ENCODE results near the gene TREH.
A peak's percentile ranks its signal among the peaks of the same experiment; 100 is the strongest.

TREH gene

DNA sequence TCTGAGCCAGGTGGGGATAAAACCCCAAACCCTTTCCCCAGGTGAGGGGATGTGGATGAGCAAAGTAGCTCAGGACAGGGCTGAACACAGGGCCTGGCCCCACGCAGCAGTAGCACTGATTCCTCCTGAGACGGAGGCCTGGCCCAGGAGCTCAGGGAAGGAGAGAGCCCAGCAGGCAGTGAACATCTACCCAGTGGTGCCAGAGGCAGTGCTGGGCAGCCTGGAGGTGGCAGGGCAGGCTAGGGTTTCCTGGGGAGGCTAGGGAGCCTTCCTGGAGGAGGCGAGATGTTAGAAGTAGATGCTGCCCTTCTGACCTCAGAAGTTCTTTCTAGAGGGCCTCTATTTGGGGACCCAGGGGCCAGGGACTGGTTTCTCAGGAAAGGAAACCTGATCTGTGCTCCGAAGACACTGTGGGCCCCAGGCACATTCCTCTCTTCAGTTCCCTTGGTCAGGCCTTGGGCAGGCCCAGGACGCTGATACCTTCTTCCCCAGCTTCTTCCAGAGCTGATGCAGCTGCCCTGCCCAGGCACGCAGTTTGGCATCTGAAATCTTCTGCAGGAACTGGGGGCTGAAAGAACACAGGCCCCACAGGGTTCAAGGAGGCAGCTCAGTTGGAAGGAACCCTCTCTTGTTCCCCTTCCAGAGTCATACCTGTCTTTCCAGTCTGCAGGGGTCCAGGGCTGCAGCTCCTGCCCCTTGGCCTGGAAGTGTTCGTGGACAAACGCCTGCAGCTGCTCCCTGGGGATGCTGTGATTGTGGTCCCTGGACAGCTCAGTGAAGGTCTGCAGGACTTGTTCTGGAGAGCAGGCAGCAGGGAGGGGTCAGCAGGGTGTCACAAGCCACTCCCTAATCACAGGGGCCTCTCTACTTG lies 16.8 kb downstream of the TREH start:
- Mint-ChIP-seq H3K36me3 (no peaks in the 10 kb centered on the region), H3K27ac (no peak overlapping the region), H3K9me3 (no peaks in the 10 kb centered on the region), H3K4me3 (no peak overlapping the region), H3K4me1 (peaks cover 9% of the 10 kb centered on the region)
- DNase-seq (ENCODE audit: low spot score in 2 of 2) = no peak
- ATAC-seq = no peak

DNA sequence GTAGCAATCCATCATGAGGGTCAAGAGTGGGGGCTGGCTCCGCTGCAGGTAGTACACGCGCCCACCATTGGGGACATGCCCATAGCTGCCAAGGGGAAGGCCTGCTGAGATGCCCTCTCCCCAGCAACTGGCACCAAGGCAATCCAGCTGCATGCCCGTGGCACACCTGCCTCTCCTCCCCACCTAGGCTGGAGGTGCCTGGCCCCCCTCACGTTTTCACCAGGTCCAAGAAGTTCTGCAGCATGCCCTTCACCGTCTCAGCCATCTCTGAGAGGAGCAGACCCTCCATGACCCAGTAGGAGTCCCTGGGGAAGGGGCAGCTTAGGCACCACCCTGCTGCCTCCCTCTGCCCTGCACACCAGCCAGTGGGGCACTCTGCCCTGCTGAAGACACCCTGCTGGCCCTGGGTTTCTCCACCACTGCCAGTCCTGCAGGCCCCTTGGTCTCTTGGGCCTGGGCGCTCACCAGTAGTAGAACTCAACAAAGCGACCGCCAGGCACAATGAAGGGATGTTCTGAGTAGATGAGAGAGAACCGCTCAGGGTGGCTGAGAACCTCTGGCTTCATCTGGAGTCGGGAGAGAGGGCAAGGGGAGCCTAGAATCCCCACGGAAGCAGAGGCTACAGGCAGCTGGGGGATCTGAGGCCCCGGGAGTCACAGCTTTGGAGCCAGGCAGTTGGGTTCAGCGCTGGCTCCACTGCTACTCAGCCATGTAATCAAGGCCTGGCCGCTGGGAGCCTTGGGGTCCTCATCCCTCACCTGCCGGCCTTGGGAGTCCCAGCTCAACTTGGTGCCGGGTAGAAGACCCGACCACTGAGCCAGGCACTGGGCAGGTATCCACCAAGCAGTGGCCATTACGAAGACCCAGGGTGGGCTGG lies 17.8 kb downstream of the TREH start:
- no peak for DNase-seq (ENCODE audit: low spot score in 2 of 2)
- no peak overlapping the region for H3K4me3 Mint-ChIP-seq

DNA sequence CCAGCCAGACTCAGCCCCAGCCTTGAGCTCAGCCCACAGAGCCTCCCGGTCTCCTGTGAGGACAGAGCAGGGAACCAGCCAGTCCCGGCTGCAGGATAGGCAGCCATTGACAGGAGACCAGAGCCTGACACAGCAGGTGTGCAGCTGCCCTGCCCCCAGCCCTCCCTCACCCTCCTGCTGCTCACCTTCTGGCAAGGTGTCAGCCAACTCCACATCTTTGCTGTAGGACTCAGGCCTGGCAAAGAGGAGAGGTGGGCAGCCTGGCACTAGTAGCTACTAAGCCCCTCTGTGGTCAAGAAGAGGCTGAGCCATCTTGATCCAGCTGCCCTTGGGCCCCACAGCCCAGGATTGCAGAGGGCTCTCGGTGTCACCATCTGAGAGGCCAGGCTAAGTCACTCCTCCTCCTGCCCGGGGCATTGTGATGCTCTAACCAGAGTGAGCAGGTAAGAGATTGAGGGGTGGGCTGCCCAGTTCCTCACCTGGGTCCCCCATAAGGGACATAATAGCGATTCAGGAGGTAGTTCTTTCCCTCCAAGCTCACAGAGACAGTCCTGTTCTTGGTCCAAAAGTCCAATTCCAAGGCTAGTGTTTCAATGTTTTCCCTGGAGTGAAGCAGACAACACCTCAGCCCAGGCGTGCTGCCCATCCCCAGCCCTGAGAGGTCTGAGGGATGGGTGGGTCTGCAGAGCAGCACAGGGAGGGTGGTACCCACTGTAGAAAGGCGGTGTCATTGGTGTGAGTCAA lies 18.6 kb downstream of the TREH start:
- DNase-seq (ENCODE audit: low spot score in 2 of 2) (no peak), ATAC-seq (no peak)
- Mint-ChIP-seq H3K27ac (no peak overlapping the region), H3K4me3 (no peak overlapping the region), H3K36me3 (no peaks in the 10 kb centered on the region), H3K4me1 (peaks cover 9% of the 10 kb centered on the region), H3K9me3 (no peaks in the 10 kb centered on the region)

More for the DNA sequence above, 17.8 kb downstream of the TREH start:
- Mint-ChIP-seq H3K4me1 (peaks cover 9% of the 10 kb centered on the region), H3K27ac (no peak overlapping the region), H3K9me3 (no peaks in the 10 kb centered on the region), H3K36me3 (no peaks in the 10 kb centered on the region)
- no peak for ATAC-seq

DNA sequence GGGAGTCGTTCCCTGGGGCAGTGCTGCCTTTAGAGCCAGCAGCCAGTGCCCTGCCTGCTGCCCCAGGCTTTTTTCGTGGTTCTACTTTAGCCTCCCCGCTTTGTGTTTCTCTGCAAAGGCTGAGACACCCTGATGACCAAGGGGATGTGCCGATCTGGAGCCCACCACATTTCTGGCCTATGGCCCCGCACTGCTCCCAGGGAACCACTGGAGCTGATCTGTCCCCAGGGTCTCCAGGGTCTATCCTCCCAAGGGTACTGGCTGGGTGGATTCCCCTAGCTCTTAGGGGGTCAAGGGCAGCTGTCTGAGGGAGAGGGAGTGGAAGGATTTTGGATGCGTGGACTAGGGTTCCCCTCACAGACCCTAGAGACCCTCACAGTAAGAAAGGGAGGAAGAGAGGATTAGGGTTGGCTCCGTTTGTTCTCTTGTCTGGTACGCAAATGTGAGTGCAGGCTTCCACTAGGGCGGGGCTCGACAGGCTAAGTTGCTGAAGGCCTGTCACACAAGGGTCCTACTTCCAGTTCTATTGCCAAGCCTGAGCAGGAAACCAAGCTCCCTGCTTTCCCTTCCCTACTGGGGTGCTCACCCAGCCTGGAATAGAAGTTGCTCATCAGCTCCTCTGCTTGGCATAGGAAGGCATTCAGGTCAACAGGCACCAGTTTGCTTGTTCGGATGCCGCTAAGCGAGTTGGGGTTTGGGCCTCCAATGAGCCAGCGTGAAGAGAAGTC lies 19.3 kb downstream of the TREH start:
- Mint-ChIP-seq H3K27ac (no peak overlapping the region), H3K36me3 (no peaks in the 10 kb centered on the region), H3K4me1 (peaks cover 9% of the 10 kb centered on the region), H3K9me3 (no peaks in the 10 kb centered on the region), H3K4me3 (no peak overlapping the region)
- ATAC-seq (no peak), DNase-seq (ENCODE audit: low spot score in 2 of 2) (no peak)

DNA sequence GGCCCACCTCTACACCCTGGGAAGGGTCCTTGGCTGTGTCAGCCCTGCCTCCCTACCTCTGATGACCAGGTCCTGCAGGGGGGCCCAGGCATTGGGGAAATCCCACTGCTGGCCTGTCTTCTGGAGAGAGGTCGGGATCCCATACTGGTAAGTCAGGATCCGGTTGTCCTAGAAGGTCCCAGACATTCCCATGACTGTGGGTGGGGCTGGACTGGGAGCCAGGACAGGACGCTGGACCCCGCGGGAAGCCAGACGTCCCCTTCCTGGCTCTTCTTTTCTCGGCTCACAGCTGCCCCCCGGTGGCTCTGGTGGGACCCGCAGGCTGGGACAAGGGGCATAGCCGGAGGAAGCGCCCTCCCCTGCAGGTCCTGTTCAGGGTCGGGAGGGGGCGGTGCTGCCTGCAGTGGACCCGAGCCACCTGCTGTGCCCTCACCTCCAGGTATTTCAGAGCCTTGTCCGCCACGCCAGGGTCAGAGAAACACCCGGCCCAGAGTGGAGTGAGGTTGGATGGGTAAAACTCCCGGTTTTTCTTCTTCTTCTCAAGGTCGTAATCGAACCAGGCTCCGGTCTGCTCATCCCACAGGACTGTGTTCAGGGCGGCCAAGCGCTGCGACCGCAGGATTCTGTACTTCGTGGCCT lies 20.0 kb downstream of the TREH start:
- peak; percentile 91 for ATAC-seq
- no peaks in the 10 kb centered on the region for H3K36me3 Mint-ChIP-seq
- H3K9me3 Mint-ChIP-seq = no peaks in the 10 kb centered on the region
- DNase-seq (ENCODE audit: low spot score in 2 of 2) = peak; percentile 91 to 98
- H3K27ac Mint-ChIP-seq = peak overlapping the region; percentile 48
- peaks cover 9% of the 10 kb centered on the region for H3K4me1 Mint-ChIP-seq
- H3K4me3 Mint-ChIP-seq = no peak overlapping the region

DNA sequence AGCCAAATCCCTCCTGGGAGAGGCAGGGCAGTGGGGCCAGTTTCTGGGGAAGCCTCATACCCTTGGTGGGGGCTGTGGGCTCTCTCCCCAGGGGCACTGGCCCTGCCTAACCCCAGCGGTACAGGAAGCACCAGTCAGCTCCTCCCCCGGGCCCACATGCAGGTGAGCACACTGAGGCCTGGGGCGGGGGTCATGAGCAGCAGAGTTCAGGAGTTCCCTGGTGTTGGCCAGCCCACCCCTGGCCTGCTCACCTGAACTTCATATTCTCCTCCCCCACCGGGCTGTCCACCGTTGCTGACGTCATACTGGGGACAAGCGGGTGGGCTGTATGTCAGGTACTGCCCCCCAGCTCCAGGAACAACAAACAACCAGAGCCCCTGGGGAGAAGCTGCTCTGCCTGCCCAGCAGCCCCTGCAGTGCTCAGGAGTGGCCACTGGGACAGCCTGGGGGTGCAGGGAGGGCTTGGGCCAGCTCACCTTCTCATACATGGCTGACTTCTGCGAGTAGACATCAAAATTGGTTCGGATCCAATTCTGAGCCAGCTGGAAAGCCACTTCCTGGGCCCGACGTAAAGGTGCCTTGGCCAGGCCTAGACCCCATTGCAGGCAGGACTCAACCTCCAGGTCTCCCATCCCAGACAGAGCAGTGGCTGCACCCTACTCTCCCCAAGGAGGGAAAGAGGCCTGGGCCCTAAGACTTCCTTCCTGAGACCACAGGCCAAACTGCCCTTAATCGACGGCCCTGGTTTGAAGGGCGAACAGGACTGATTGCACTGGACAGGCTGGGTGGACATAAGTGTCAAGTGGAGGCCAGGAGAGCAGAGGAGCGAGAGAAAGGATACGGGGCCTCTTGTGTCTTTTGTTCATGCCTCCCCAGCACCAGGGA lies 20.8 kb downstream of the TREH start:
- H3K4me1 Mint-ChIP-seq = peaks cover 9% of the 10 kb centered on the region
- H3K27ac Mint-ChIP-seq = peak overlapping the region; percentile 48
- H3K4me3 Mint-ChIP-seq = no peak overlapping the region
- no peaks in the 10 kb centered on the region for H3K9me3 Mint-ChIP-seq
- DNase-seq (ENCODE audit: low spot score in 2 of 2) (no peak), ATAC-seq (no peak)
- no peaks in the 10 kb centered on the region for H3K36me3 Mint-ChIP-seq

DNA sequence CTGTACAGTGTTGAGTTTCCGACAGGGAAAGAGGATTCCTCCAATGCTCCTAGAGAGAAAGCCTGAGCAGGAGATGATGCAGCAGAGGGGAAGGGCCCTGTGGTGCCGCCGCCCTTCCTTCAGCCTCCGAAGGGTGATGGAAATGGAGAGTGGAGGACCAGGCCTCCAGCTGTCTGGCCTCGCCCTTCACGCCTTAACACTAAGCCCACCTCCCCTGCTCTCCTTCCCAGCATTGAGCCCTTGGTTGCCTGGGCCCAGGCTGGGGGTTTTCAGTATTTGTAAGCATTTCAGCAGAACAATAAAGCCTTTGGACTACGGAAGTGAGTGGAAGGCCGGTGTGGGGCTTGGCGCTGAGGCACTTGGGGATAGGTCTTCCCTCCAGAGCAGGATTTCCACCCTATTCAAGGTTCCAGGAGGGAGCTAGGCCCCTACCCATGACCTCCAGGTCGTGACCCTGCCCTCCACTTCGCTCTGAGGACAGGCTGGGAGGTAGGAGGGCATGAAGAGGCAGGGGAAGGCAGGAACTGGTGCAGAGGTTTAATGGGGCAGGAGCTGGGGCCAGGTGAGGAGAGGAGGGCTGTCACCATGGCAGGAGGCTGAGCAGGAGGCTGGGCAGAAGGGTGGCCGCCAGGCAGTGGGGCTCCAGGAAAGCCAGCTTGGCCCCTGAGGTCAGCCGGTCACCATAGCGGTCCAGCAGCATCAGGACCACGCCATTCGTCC lies 21.6 kb downstream of the TREH start:
- H3K36me3 Mint-ChIP-seq = no peaks in the 10 kb centered on the region
- no peak for ATAC-seq
- no peaks in the 10 kb centered on the region for H3K9me3 Mint-ChIP-seq
- peaks cover 12% of the 10 kb centered on the region for H3K4me1 Mint-ChIP-seq
- H3K27ac Mint-ChIP-seq = peak overlapping the region; percentile 67
- DNase-seq (ENCODE audit: low spot score in 2 of 2) = no peak
- no peak overlapping the region for H3K4me3 Mint-ChIP-seq

DNA sequence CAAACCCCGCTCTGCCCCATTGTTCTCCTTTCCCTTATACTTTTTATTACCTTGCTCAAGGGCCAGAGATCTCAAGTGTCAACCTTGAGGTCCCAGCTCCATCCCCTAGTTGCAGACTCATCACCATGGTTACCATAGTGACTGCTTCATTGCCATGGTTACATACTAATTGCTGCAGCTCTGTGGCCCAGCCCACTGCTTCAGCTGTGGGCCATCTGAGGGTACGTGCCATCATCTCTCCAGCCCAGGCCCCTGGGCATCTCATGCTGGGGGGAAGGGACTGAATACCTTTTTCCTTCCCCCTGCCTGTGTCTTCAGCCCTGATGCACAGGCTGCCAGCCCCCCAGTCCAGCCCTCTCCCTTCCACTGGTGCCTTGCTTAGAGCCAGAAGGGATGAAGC lies 22.2 kb downstream of the TREH start:
- Mint-ChIP-seq H3K4me1 (peaks cover 18% of the 10 kb centered on the region), H3K4me3 (no peak overlapping the region), H3K9me3 (no peaks in the 10 kb centered on the region), H3K36me3 (no peaks in the 10 kb centered on the region), H3K27ac (peak overlapping the region; percentile 67)
- ATAC-seq (no peak), DNase-seq (ENCODE audit: low spot score in 2 of 2) (no peak)

DNA sequence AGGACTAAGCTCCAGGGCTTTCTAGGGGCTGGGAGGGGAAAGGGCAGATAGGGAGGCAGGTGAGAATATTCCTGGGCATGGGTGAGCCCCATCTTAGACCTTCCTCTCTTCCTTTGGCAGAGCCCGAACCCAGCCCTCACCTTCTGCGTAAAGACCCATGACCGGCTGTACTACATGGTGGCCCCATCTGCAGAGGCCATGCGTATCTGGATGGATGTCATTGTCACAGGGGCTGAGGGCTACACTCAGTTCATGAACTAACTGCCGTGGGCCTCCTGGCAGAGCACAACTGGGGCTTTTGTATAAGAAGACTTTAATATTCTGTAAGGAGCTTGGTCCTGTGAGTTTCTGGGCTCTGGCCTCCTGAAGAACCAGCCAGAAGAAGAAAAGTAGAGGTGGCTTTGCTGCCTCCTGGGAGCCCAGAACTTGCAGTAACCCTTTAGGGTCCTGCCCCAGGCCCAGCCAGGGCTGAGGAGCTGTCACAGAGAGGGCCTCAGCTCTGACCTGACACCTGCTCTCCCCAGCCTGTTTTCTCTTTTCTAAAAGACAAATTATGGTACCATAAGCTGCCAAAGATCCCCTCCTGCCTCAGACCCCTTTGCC lies 22.8 kb downstream of the TREH start:
- Mint-ChIP-seq H3K4me3 (no peak overlapping the region), H3K9me3 (no peaks in the 10 kb centered on the region), H3K27ac (peak overlapping the region; percentile 67), H3K36me3 (no peaks in the 10 kb centered on the region), H3K4me1 (peaks cover 19% of the 10 kb centered on the region)
- ATAC-seq = no peak
- DNase-seq (ENCODE audit: low spot score in 2 of 2) = no peak

DNA sequence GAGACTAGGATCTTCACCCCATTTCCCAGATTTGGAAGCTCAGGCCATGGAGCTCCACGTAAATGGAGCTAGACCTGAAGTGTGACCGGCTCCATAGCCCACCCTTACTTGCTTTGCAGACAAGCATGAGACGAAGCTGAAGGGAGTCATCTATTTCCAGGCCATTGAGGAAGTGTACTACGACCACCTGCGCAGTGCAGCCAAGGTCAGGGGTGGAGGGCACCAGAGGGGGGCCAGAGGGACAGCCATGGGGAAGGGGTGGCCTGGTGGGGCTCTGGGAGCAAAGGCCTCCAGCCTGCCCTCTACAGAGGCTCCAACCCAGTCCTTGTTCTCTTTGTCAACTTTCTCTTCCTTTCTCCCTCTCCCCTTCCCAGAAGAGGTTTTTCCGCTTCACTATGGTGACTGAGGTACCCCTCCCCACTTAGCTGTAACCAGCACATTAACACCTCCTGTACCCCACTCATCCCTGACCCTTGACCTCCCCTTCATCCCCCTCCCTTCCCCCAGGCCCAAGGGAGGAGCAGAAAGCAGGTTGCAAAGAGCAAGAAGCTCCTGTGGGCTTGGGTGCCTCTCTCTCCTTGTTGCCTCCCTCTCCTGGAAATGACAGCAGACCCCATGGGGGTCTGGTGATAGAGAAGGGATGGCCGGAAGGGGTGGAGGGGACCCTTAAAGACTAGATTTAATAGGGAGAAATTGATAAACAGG lies 23.8 kb downstream of the TREH start:
- H3K27ac Mint-ChIP-seq = no peak overlapping the region
- no peak overlapping the region for H3K4me3 Mint-ChIP-seq
- no peaks in the 10 kb centered on the region for H3K36me3 Mint-ChIP-seq
- H3K4me1 Mint-ChIP-seq = peaks cover 19% of the 10 kb centered on the region
- no peak for ATAC-seq
- H3K9me3 Mint-ChIP-seq = no peaks in the 10 kb centered on the region
- no peak for DNase-seq (ENCODE audit: low spot score in 2 of 2)

DNA sequence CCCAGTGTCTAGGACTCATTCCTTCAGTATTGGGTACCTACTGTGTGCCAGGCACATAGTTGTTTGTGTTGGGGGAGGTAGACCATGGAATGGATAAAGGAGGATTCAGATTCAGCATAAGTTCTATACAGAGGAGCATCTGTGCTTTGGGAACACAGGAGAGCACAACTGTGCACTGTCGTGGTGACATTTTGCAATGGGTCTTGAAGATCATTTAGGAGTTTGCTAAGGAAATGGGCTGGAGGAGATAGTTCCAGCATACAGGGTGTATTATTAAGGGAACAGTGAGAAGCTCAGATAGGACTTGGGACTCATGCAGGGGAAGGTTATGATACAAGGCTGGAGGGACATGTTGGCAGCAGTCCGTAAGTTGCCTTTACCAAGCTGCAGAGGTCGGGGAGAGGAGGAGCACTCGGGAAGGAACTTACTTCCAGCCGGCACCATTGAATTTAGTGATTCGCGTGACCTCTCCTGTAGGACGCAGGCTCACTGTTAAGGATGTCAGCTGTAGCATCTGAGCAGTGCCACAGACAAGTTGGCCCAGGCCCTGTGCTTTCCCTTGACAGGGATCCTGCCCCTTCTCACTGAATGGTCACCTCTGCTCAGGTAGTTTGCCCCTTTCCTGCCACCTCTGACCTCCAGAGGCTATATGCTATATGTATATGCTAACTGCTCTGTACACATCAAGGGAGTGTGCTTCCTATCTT lies 25.6 kb downstream of the TREH start:
- Mint-ChIP-seq H3K27ac (no peak overlapping the region), H3K36me3 (no peaks in the 10 kb centered on the region), H3K9me3 (no peaks in the 10 kb centered on the region), H3K4me1 (peaks cover 10% of the 10 kb centered on the region), H3K4me3 (no peak overlapping the region)
- ATAC-seq (no peak), DNase-seq (ENCODE audit: low spot score in 2 of 2) (no peak)

DNA sequence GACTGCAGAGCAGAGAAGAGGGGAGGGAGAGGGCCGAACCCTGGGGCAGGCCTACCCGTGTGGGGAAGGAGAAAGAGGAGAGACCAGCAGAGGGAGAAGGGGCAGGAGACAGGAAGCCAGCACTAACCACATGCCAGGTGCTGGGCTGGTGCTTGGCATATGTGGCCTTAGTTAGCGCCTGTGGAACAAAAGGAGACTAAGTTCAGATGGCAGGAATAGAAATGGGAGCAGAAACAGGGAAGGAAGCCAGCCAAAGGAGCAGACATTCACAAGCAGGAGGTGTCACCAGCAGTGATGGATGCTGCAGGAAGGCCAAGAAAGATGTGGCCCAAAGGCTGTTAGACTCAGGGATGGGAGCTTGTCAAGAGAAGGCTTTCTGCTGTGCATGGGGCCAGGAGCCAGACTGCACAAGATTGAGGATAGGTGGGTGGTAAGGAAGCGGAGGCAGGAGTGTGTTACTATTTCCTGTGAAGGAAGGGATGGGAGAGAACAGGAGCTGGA lies 26.7 kb downstream of the TREH start:
- DNase-seq (ENCODE audit: low spot score in 2 of 2) (no peak), ATAC-seq (no peak)
- no peak overlapping the region for H3K4me3 Mint-ChIP-seq
- peak overlapping the region; percentile 4 for H3K27ac Mint-ChIP-seq
- H3K4me1 Mint-ChIP-seq = peaks cover 10% of the 10 kb centered on the region
- H3K36me3 Mint-ChIP-seq = no peaks in the 10 kb centered on the region
- no peaks in the 10 kb centered on the region for H3K9me3 Mint-ChIP-seq
